ENCODE data around the gene GSTA3.

Gene GSTA3

DNA sequence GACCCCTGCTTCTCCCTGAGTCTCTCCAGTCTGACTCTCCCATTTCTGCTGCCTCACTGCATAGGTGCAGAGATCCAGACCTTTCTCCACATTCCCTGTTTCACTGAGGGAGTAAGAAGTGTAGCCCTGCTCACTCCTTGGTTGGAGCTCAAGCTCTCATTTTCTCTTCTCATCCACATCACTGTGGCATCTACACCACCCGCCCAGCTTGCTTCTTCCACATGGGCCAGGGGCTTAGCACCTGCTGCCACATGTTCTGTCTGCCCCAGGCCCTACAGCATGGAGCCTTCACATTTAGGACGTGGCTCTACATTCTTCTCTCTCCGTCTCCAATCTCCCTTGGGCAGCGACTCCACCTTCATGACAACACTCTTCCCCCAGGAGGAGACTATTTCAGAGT lies 60.4 kb downstream of the GSTA3 start:
- Histone ChIP-seq H3K36me3 (ENCODE audit: insufficient read depth, low read length) (no peaks in the 10 kb centered on the region), H3K9me3 (ENCODE audit: low read length) (no peaks in the 10 kb centered on the region), H3K4me3 (ENCODE audit: low read depth, low read length, poor library complexity, severe bottlenecking) (no peak overlapping the region), H3K27me3 (ENCODE audit: insufficient read depth, low read length) (no peaks in the 10 kb centered on the region), H2AFZ (ENCODE audit: low read length) (no peak overlapping the region), H4K20me1 (ENCODE audit: insufficient read depth, low read length) (no peaks in the 10 kb centered on the region), H3K9me2 (ENCODE audit: low read depth, low read length) (no peaks in the 10 kb centered on the region), H3K9ac (ENCODE audit: low read length) (no peak overlapping the region), H3K4me2 (ENCODE audit: low read length) (no peak overlapping the region), H3K27ac (ENCODE audit: low read depth, low read length, poor library complexity, severe bottlenecking) (no peak overlapping the region), H3K4me1 (ENCODE audit: insufficient read depth, low read length, severe bottlenecking) (no peaks in the 10 kb centered on the region), H3F3A (ENCODE audit: insufficient read depth, low read length) (no peaks in the 10 kb centered on the region), H3K79me2 (ENCODE audit: insufficient read depth, low read length) (no peaks in the 10 kb centered on the region)
- TF ChIP-seq, protein P1, sequence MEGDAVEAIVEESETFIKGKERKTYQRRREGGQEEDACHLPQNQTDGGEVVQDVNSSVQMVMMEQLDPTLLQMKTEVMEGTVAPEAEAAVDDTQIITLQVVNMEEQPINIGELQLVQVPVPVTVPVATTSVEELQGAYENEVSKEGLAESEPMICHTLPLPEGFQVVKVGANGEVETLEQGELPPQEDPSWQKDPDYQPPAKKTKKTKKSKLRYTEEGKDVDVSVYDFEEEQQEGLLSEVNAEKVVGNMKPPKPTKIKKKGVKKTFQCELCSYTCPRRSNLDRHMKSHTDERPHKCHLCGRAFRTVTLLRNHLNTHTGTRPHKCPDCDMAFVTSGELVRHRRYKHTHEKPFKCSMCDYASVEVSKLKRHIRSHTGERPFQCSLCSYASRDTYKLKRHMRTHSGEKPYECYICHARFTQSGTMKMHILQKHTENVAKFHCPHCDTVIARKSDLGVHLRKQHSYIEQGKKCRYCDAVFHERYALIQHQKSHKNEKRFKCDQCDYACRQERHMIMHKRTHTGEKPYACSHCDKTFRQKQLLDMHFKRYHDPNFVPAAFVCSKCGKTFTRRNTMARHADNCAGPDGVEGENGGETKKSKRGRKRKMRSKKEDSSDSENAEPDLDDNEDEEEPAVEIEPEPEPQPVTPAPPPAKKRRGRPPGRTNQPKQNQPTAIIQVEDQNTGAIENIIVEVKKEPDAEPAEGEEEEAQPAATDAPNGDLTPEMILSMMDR (IDR thresholded peaks at IDR 0.05; ENCODE audit: low read length) = no peak
- TF ChIP-seq EZH2 (IDR thresholded peaks at IDR 0.05; ENCODE audit: borderline replicate concordance, low read length) = no peak

Measured in OCI-LY1 (cell line).